ACC112 (cell line): Measurements from ENCODE around the gene HHLA2.

Experiments used
- H2AFZ ChIP-seq: fragments of 200-600 bp; sonication (generic); one replicate; pipeline ENCODE4 v1.6.0; 2017; ENCODE audit warnings: antibody characterized with exemption, low read length; ENCODE audit not compliant: unreplicated experiment
- H3K27ac ChIP-seq: fragments of 200-600 bp; sonication (generic); 2 replicates; pipeline ENCODE4 v1.5.1; 2014; ENCODE audit warnings: low read depth, mild to moderate bottlenecking, antibody characterized with exemption, low read length, moderate library complexity
- H3K27me3 ChIP-seq: fragments of 200-600 bp; sonication (generic); 2 replicates; pipeline ENCODE4 v1.6.1; 2014; ENCODE audit warnings: mild to moderate bottlenecking, antibody characterized with exemption, low read length, moderate library complexity, mixed read lengths; ENCODE audit not compliant: insufficient read depth
- H3K36me3 ChIP-seq: fragments of 200-600 bp; sonication (generic); 2 replicates; pipeline ENCODE4 v1.6.1; 2016; ENCODE audit warnings: mild to moderate bottlenecking, antibody characterized with exemption, low read length, moderate library complexity, mixed read lengths; ENCODE audit not compliant: insufficient read depth
- H3K4me1 ChIP-seq: fragments of 200-600 bp; sonication (generic); one replicate; pipeline ENCODE4 v1.6.1; 2016; ENCODE audit warnings: low read length, mixed read lengths; ENCODE audit not compliant: insufficient read depth, unreplicated experiment, control insufficient read depth
- H3K4me3 ChIP-seq: fragments of 200-600 bp; sonication (generic); 2 replicates; pipeline ENCODE4 v1.5.1; 2014; ENCODE audit warnings: mild to moderate bottlenecking, low read depth, low read length
- H3K79me2 ChIP-seq: fragments of 200-600 bp; sonication (generic); one replicate; pipeline ENCODE4 v1.6.0; 2016; ENCODE audit warnings: low read length; ENCODE audit not compliant: control insufficient read depth, unreplicated experiment, insufficient read depth

Gene HHLA2

DNA sequence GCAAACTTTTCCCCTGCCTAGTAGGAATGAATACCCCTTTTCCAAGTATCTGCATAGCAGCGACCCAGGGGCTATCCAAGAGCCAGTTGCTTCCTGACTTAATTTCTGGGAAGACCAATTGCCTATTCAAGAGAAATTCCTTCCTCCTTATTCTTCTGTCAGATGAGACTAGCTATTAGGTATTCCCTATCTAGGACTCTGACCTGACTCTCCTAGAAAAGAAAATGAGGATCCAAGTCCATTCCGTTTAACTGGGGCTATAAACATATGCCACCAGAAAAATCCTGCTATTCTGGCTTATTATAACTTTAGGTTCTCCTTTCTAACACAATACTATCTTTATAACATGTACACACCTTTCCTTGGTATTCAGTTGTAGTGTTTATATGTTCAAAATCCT is 1.7 kb downstream of the HHLA2 start:
- H3K27me3 ChIP-seq = no peaks in the 10 kb centered on the region
- no peak overlapping the region for H2AFZ ChIP-seq
- H3K36me3 ChIP-seq = no peaks in the 10 kb centered on the region
- no peaks in the 10 kb centered on the region for H3K4me1 ChIP-seq
- H3K4me3 ChIP-seq = no peak overlapping the region
- no peak overlapping the region for H3K27ac ChIP-seq
- H3K79me2 ChIP-seq = no peaks in the 10 kb centered on the region

DNA sequence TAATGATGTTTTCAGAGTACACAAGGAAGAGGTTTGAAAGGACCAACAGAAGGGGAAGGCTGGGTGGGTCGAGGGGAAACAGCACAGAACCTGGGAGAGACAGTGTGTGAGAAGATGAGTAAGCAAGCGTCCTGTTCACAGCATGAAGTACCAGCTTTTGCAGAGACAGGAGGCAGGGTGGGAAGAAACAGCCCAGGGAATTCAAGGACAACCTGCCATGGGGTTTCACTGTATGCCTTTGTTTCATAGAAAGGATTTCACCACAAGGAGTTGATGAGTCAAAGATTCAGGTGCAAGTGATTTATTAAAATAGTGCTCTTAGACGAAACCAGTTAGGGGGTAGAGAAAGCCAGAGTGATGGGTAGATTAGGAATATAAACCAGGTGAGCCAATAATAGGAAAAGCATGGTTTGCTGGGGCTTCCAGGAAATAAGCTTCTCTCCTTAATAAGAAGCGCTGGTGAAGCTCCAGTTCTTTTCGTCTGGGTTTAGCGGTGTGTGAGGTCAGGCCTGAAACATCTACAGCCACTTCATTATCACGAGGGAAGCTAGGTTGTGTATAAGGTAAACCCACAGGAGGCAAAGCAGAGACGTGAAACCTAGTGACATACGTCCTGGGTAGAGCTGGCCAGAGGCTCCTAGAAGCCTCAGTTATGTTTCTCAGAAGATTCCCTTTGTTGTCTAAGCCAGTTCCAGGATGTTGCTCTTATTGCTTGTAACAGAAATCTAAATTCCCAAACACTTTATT is 3.9 kb downstream of the HHLA2 start:
- Histone ChIP-seq H3K79me2 (no peaks in the 10 kb centered on the region), H3K4me3 (no peak overlapping the region), H3K4me1 (peaks cover 1% of the 10 kb centered on the region), H2AFZ (no peak overlapping the region), H3K27ac (no peak overlapping the region), H3K36me3 (no peaks in the 10 kb centered on the region), H3K27me3 (no peaks in the 10 kb centered on the region)

GRCh38 chr3:108301695-108302404 is 5.5 kb downstream of the HHLA2 start:
- Histone ChIP-seq H3K36me3 (no peaks in the 10 kb centered on the region), H3K27me3 (no peaks in the 10 kb centered on the region), H3K4me1 (peaks cover 7% of the 10 kb centered on the region), H3K79me2 (no peaks in the 10 kb centered on the region), H3K4me3 (no peak overlapping the region), H2AFZ (peak overlapping the region; percentile 39), H3K27ac (no peak overlapping the region)

DNA sequence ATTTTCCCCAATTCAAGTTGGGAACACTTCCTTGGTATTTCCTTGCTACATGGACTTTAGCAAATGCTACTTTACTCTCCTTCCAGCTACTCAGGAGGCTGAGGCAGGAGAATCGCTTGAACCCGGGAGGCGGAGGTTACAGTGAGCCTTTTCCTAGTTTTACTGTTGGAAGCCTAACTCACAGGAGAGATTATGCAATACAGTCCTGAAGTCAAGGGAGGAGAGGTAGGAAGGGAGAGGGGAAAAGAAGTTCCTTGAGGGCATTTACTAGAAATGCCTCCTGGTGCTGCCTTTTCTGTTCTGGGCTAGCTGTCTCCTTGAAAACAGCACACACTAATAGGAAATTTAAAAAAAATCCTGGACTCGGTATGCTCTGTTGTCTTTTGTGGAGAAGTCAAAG is 6.2 kb downstream of the HHLA2 start:
- H3K4me1 ChIP-seq = peaks cover 7% of the 10 kb centered on the region
- H3K79me2 ChIP-seq = no peaks in the 10 kb centered on the region
- H3K27ac ChIP-seq = no peak overlapping the region
- no peak overlapping the region for H3K4me3 ChIP-seq
- no peaks in the 10 kb centered on the region for H3K36me3 ChIP-seq
- H2AFZ ChIP-seq = no peak overlapping the region
- H3K27me3 ChIP-seq = no peaks in the 10 kb centered on the region

DNA sequence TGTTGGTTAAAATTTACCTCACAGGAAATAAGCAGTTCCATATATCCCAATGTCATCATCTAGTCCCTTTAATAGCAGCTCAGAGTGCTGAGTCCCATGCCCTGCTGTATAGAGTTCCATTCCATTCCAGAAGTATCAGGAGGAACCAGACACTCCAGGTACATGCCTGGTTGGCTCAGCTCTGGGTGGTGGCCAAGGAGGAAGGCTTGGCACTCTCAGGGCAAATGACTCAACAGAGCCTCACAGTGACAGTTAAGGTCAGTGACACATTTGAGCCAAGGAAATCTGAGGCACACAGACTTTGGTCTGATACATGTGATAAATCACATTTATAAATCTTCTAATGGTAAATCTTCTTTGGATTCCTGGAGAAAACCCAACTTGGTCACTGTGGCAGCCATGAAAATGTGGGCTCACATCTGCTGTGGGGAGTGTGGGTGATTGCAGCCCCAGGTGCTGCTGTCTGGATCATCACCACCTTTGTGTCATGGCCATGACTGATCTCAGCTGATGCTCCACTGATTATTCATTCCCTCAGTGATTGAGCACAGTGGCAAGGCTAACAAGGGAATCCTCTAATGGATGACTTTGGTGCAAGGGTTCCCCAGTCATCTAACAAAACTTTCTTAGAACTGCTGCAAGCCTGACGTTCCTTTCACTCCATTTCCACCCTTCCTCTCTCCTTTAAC is 9.3 kb downstream of the HHLA2 start:
- Histone ChIP-seq H2AFZ (no peak overlapping the region), H3K27ac (no peak overlapping the region), H3K79me2 (no peaks in the 10 kb centered on the region), H3K4me3 (no peak overlapping the region), H3K27me3 (no peaks in the 10 kb centered on the region; the same call in 1 of the 2 replicates), H3K36me3 (no peaks in the 10 kb centered on the region; the same call in 1 of the 2 replicates), H3K4me1 (peaks cover 7% of the 10 kb centered on the region)

GRCh38 chr3:108311797-108312196 is 15.4 kb downstream of the HHLA2 start:
- H3K27me3 ChIP-seq = peaks cover 8% of the 10 kb centered on the region; the same call in 1 of the 2 replicates
- no peaks in the 10 kb centered on the region for H3K79me2 ChIP-seq
- H2AFZ ChIP-seq = no peak overlapping the region
- no peaks in the 10 kb centered on the region; the same call in 1 of the 2 replicates for H3K36me3 ChIP-seq
- H3K27ac ChIP-seq = no peak overlapping the region
- H3K4me3 ChIP-seq = no peak overlapping the region
- no peaks in the 10 kb centered on the region for H3K4me1 ChIP-seq

GRCh38 chr3:108312656-108313055 is 16.3 kb downstream of the HHLA2 start:
- Histone ChIP-seq H3K27me3 (peaks cover 8% of the 10 kb centered on the region; the same call in 1 of the 2 replicates), H2AFZ (no peak overlapping the region), H3K79me2 (no peaks in the 10 kb centered on the region), H3K36me3 (no peaks in the 10 kb centered on the region; the same call in 1 of the 2 replicates), H3K4me1 (no peaks in the 10 kb centered on the region), H3K4me3 (no peak overlapping the region), H3K27ac (no peak overlapping the region)

- Histone ChIP-seq H2AFZ (no peak overlapping the region), H3K4me3 (no peak overlapping the region), H3K27ac (no peak overlapping the region), H3K4me1 (no peaks in the 10 kb centered on the region), H3K79me2 (no peaks in the 10 kb centered on the region), H3K36me3 (no peaks in the 10 kb centered on the region), H3K27me3 (peaks cover 19% of the 10 kb centered on the region; the same call in 1 of the 2 replicates)
Observed at GRCh38 chr3:108315767-108316301, 19.5 kb downstream of the HHLA2 start.

DNA sequence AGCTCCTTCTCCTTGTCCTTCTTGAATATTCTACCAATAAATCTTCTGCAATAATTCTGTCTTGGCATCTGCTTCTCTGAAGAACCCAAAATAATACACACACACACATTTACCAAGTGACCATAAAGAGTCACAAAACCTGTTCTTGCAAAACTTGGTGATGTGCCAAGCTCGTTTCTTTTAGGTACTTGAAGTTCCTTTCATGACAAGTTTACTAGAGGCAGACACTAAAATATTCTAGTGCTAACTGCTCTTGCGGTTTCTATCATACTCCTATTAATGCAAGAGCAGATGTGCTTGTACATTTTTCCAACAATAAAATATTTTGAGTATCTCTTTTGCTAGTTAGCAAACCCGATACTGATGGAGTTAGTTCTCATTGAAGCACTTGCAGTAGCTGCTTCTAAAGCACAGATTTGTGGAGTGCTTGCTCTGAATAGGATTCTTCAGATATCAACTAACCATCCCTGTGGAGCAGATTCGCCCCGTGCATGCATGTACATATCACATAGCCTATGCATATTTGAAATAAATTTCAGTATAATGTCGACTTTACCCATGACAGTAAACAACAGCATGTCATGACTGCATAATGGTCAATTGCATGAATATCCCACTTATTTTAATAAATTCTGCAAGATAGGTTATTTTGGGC is 23.2 kb downstream of the HHLA2 start:
- Histone ChIP-seq H3K27ac (no peak overlapping the region), H3K79me2 (no peaks in the 10 kb centered on the region), H3K4me3 (no peak overlapping the region), H3K27me3 (peaks cover 25% of the 10 kb centered on the region), H3K4me1 (no peaks in the 10 kb centered on the region), H2AFZ (no peak overlapping the region), H3K36me3 (no peaks in the 10 kb centered on the region)

GRCh38 chr3:108320746-108321350 is 24.5 kb downstream of the HHLA2 start:
- Histone ChIP-seq H3K27me3 (peaks cover 21% of the 10 kb centered on the region), H3K27ac (no peak overlapping the region), H2AFZ (no peak overlapping the region), H3K4me3 (no peak overlapping the region), H3K4me1 (no peaks in the 10 kb centered on the region), H3K79me2 (no peaks in the 10 kb centered on the region), H3K36me3 (no peaks in the 10 kb centered on the region)
